Measurements from ENCODE around the gene ZNF771. TPM values are rescaled to one million over a fixed set of nuclear protein-coding genes. Genes with fewer than 3 reads are reported as not detected.

Gene ZNF771
- total RNA-seq, 1 donor, result 12.6 TPM

DNA sequence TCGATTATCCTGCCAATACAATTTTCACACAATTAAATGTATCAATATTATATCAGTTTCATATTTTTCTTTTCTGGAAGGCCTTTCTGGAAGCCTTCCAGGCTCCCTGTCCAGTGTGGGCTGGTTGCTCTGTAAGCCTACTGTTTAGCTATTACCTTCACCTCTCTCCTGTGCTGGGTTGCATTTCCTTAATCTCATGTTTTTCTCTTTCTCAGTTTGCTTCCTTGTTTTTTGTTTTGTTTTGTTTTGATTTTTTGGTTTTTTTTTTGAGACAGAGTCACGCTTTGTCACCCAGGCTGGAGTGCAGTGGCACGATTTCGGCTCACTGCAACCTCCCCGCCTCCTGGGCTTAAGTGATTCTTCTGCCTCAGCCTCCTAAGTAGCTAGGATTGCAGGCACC, 31.4 kb downstream of the ZNF771 start:
- H3K4me3 ChIP-seq (ENCODE audit: low read depth, low read length), result no peak overlapping the region
- TF ChIP-seq, protein P1, sequence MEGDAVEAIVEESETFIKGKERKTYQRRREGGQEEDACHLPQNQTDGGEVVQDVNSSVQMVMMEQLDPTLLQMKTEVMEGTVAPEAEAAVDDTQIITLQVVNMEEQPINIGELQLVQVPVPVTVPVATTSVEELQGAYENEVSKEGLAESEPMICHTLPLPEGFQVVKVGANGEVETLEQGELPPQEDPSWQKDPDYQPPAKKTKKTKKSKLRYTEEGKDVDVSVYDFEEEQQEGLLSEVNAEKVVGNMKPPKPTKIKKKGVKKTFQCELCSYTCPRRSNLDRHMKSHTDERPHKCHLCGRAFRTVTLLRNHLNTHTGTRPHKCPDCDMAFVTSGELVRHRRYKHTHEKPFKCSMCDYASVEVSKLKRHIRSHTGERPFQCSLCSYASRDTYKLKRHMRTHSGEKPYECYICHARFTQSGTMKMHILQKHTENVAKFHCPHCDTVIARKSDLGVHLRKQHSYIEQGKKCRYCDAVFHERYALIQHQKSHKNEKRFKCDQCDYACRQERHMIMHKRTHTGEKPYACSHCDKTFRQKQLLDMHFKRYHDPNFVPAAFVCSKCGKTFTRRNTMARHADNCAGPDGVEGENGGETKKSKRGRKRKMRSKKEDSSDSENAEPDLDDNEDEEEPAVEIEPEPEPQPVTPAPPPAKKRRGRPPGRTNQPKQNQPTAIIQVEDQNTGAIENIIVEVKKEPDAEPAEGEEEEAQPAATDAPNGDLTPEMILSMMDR (IDR thresholded peaks at IDR 0.05; ENCODE audit: insufficient read depth, low read length), result no peak
- DNase-seq (ENCODE audit: low read depth), result no peak

DNA sequence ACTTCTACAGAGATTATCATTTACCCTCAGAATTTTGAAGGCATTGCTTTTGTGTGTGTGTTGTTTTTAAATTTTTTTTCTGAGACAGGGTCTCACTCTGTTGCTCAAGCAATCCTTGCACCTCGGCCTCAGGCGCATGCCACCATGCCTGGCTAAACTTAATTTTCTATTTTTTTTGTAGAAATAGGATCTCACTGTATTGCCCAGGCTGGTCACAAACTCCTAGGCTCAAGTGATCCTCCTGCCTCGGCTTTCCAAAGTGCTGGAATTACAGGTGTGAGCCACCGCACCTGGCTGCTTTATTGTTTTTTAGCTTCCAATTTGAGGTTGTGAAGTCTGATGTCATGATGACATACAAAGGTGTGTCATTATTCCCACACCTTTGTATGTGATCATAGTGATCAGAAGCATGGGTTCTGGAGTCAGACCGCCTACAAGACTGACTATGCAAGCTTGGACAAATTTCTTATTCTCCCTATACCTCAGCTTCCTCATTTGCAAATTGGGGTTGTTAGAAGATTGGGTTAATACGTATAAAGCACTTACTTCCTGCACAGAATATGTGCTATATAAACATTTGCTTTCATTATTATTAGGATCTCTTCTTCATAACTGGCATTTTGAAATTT, 32.4 kb downstream of the ZNF771 start:
- DNase-seq (ENCODE audit: low read depth), result no peak
- TF ChIP-seq, protein P1 (IDR thresholded peaks at IDR 0.05; ENCODE audit: insufficient read depth, low read length), result no peak
- H3K4me3 ChIP-seq (ENCODE audit: low read depth, low read length), result no peak overlapping the region

GRCh38 chr16:30443631-30444030, 36.2 kb downstream of the ZNF771 start:
- TF ChIP-seq, protein P1 (IDR thresholded peaks at IDR 0.05; ENCODE audit: insufficient read depth, low read length), result no peak
- no peak overlapping the region for H3K4me3 ChIP-seq (ENCODE audit: low read depth, low read length)
- no peak for DNase-seq (ENCODE audit: low read depth)

DNA sequence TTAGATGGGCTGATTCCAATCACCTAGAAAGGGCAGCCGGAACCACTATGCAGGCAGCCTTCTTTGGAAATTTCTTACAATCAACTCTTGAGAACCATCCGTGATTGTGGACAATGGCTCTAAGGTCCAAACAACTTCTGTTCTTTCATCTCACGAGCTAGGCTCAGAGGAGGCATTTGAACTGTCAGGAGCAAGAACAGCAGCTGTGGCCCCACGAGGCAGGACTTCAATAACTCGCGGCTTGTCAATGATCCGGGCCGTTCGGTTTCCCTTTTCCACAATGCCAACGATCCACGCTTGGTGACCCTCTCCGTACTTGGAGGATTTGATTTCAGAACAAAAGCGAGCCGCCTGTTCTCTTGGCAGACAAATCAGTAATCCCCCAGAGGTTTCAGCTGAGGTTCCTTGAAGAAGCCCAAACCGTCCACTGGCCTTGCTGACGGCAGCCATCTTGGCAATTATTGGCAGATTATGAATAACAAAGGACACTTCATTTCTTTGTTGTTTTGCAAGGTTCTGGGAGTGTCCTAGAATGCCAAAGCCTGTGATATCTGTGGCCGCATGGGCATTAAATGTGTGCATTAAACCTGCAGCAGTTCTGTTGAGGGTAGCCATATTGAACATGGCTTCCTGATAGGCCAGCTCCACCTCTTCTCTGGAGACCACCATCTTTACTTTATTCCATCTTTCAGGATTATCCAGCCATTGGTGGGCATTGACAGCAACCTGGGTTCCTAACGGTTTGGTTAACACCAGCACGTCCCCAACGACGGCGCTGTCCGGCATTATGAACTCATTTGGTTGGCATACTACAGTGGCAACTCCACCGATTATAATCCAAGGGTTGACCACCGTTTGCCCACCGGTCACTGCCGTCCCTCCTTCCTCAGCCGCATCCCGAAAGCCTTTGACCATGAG, 37.1 kb downstream of the ZNF771 start:
- peak overlapping the region; percentile 87 for H3K4me3 ChIP-seq (ENCODE audit: low read depth, low read length)
- TF ChIP-seq, protein P1 (IDR thresholded peaks at IDR 0.05; ENCODE audit: insufficient read depth, low read length), result no peak
- no peak for DNase-seq (ENCODE audit: low read depth)

DNA sequence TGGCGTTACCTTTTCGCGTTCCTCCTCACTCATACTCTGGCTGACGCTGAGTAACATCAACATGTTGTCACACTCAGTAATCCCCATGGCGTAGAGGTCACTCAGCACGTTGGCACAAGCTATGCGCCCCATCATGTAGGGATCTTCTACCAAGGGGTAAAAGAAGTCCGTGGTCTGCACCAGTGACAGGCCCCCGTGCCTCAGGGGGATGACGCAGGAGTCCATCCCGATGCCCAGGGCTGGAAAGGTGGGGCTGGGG, 37.7 kb downstream of the ZNF771 start:
- DNase-seq (ENCODE audit: low read depth), result no peak
- TF ChIP-seq, protein P1 (IDR thresholded peaks at IDR 0.05; ENCODE audit: insufficient read depth, low read length), result no peak
- H3K4me3 ChIP-seq (ENCODE audit: low read depth, low read length), result peak overlapping the region; percentile 87

- TF ChIP-seq, protein P1 (IDR thresholded peaks at IDR 0.05; ENCODE audit: insufficient read depth, low read length), result peak; percentile 49
- DNase-seq (ENCODE audit: low read depth), result peak; percentile 99
- H3K4me3 ChIP-seq (ENCODE audit: low read depth, low read length), result peak within 1 kb of the TSS; percentile 87
These were observed 38.2 kb downstream of the ZNF771 start, which contains the start of gene SEPHS2 for GRCh38 chr16:30445408-30446202. TSS of gene SEPHS2 (minus strand) at chr16:30445874. CDS start at chr16:30445727, 147 bp downstream.

Measured in fibroblast of the aortic adventitia (primary cell).